Colonic mucosa (tissue), 4 donors: ENCODE data around the gene CAPN3. TPM values are rescaled to one million over a fixed set of nuclear protein-coding genes. Genes with fewer than 3 reads are reported as not detected.
"Not testable (repeated sequence)": the region's sequence is repeated elsewhere in the genome, so short reads cannot be mapped to it uniquely, and the experiment has no call there.

Source experiments
- DNase-seq: peaks from one replicate; pipeline ENCODE4 v3.0.0-alpha.2; 2020
- H3K27ac ChIP-seq: fragments of 200-600 bp; one replicate; pipeline ENCODE4 v1.8.0; 2021
- H3K27me3 ChIP-seq: fragments of 200-600 bp; one replicate; pipeline ENCODE4 v1.8.0; 2021
- H3K36me3 ChIP-seq: fragments of 200-600 bp; one replicate; pipeline ENCODE4 v1.8.0; 2021
- H3K4me1 ChIP-seq: fragments of 200-600 bp; one replicate; pipeline ENCODE4 v1.8.0; 2021; ENCODE audit warnings: mild to moderate bottlenecking
- H3K4me3 ChIP-seq: fragments of 200-600 bp; one replicate; pipeline ENCODE4 v1.8.0; 2021
- H3K9ac ChIP-seq, 2 donors: one replicate each; pipeline ENCODE4 v1.7.0; 2013; ENCODE audit warnings: control low read depth in 2 of 2, low read depth in 2 of 2, low read length in 2 of 2
- H3K9me3 ChIP-seq: fragments of 200-600 bp; one replicate; pipeline ENCODE4 v1.8.0; 2021
- intact Hi-C: fragments of 100-400 bp; cut with DNase I; formaldehyde crosslinking; loops from one replicate; pipeline ENCODE4 v1.14.1; 2022
- total RNA-seq, 2 donors: library from RNA; stranded (reverse); fragmentation: NEBNext Ultra II Directional in 1 of 2; extraction: Animal tissue kit (Norgen Biotek cat#: 25700) in 1 of 2; gene quantifications; one replicate each; pipeline ENCODE4 v1.2.1, GENCODE V29; 2021
- TF ChIP-seq, protein P1 (sequence below): fragments of 200-600 bp; IDR thresholded peaks from one replicate; pipeline ENCODE4 v1.8.0; 2022; ENCODE audit warnings: antibody characterized with exemption, mild to moderate bottlenecking
- donor health status: healthy.
- donor health status: DM: no; HTN: no; CAD: no.
- donor health status: DM: no; HTN: no; CAD: no.

CAPN3 gene
- total RNA-seq: 1 to 10 TPM; 6.8 TPM

DNA sequence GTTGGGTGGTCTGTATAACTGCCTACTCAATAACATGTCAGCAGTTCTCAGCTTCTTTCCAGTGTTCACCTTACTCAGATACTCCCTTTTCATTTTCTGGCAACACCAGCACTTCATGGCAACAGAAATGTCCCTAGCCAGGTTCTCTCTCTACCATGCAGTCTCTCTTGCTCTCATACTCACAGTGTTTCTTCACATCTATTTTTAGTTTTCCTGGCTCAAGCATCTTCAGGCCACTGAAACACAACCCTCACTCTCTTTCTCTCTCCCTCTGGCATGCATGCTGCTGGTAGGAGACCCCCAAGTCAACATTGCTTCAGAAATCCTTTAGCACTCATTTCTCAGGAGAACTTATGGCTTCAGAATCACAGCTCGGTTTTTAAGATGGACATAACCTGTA, at the start of gene CAPN3:
CAPN3 (plus strand) TSS at position 253 of the 400 bp plus-strand sequence. CDS start 305 bp downstream, outside the sequence.
- TF ChIP-seq, protein P1, sequence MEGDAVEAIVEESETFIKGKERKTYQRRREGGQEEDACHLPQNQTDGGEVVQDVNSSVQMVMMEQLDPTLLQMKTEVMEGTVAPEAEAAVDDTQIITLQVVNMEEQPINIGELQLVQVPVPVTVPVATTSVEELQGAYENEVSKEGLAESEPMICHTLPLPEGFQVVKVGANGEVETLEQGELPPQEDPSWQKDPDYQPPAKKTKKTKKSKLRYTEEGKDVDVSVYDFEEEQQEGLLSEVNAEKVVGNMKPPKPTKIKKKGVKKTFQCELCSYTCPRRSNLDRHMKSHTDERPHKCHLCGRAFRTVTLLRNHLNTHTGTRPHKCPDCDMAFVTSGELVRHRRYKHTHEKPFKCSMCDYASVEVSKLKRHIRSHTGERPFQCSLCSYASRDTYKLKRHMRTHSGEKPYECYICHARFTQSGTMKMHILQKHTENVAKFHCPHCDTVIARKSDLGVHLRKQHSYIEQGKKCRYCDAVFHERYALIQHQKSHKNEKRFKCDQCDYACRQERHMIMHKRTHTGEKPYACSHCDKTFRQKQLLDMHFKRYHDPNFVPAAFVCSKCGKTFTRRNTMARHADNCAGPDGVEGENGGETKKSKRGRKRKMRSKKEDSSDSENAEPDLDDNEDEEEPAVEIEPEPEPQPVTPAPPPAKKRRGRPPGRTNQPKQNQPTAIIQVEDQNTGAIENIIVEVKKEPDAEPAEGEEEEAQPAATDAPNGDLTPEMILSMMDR: no peak
- intact Hi-C loops: no loop called here
- Histone ChIP-seq H3K36me3 (no peaks in the 10 kb centered on the region), H3K9me3 (no peaks in the 10 kb centered on the region), H3K4me1 (no peaks in the 10 kb centered on the region), H3K4me3 (no peak within 1 kb of the TSS), H3K27ac (no peak within 1 kb of the TSS), H3K9ac (no peak within 1 kb of the TSS), H3K27me3 (no peaks in the 10 kb centered on the region)
- no peak for DNase-seq

- peaks cover 7% of the 10 kb centered on the region for H3K36me3 ChIP-seq
- TF ChIP-seq, protein P1: no peak
- H3K4me1 ChIP-seq: no peaks in the 10 kb centered on the region
- H3K4me3 ChIP-seq: no peak overlapping the region
- no peak for DNase-seq
- H3K9ac ChIP-seq: no peak overlapping the region
- H3K9me3 ChIP-seq: no peaks in the 10 kb centered on the region
- no peak overlapping the region for H3K27ac ChIP-seq
- H3K27me3 ChIP-seq: no peaks in the 10 kb centered on the region
- intact Hi-C loops: no loop called here
These were observed 45.8 kb upstream of the CAPN3 start for GRCh38 chr15:42313463-42313862.

DNA sequence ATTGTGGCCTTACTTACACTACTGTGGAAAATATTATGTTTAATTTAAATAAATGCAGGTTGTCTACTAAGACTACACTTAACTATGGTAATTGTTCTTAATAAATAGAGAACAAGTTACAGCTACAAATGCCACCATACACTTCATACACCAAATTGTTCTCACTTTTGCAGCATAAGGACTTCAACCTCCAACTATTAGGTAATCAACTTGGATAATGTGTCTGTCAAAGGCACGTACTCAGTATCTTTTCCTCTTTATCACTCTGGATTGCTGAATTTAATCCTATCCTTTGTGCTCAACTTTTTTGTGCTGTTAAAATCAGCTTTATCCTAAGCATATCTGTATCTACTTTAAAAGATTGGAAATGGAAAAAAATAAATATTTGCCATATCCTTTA, 44.5 kb upstream of the CAPN3 start:
- TF ChIP-seq, protein P1: no peak
- Histone ChIP-seq H3K4me3 (no peak overlapping the region), H3K4me1 (no peaks in the 10 kb centered on the region), H3K9ac (no peak overlapping the region), H3K27me3 (no peaks in the 10 kb centered on the region), H3K27ac (no peak overlapping the region), H3K9me3 (no peaks in the 10 kb centered on the region), H3K36me3 (peaks cover 7% of the 10 kb centered on the region)
- intact Hi-C loops: no loop called here
- DNase-seq: no peak

GRCh38 chr15:42315521-42315920, 43.8 kb upstream of the CAPN3 start:
- TF ChIP-seq, protein P1: no peak
- intact Hi-C loops: no loop called here
- Histone ChIP-seq H3K9ac (no peak overlapping the region), H3K27me3 (no peaks in the 10 kb centered on the region), H3K9me3 (no peaks in the 10 kb centered on the region), H3K27ac (no peak overlapping the region), H3K4me3 (no peak overlapping the region), H3K4me1 (no peaks in the 10 kb centered on the region), H3K36me3 (peaks cover 7% of the 10 kb centered on the region)
- no peak for DNase-seq

- H3K9ac ChIP-seq, DNase-seq, H3K27me3 ChIP-seq, H3K9me3 ChIP-seq, intact Hi-C loops, H3K4me1 ChIP-seq, H3K36me3 ChIP-seq, H3K4me3 ChIP-seq, H3K27ac ChIP-seq: not testable (repeated sequence)
These were observed 43.0 kb upstream of the CAPN3 start for GRCh38 chr15:42316282-42316805.

GRCh38 chr15:42319206-42319605, 40.1 kb upstream of the CAPN3 start:
- no peak overlapping the region for H3K27ac ChIP-seq
- no peaks in the 10 kb centered on the region for H3K36me3 ChIP-seq
- no peaks in the 10 kb centered on the region for H3K27me3 ChIP-seq
- H3K4me3 ChIP-seq: no peak overlapping the region
- intact Hi-C loops: no loop called here
- H3K4me1 ChIP-seq: no peaks in the 10 kb centered on the region
- TF ChIP-seq, protein P1: no peak
- no peaks in the 10 kb centered on the region for H3K9me3 ChIP-seq
- no peak for DNase-seq
- H3K9ac ChIP-seq: no peak overlapping the region
